ENCODE results near the gene POPDC3. TPM values are rescaled to one million over a fixed set of nuclear protein-coding genes. Genes with fewer than 3 reads are reported as not detected.
A peak's percentile ranks its signal among the peaks of the same experiment; 100 is the strongest.
"Not testable (repeated sequence)": the region's sequence is repeated elsewhere in the genome, so short reads cannot be mapped to it uniquely, and the experiment has no call there.

Gene POPDC3, protein sequence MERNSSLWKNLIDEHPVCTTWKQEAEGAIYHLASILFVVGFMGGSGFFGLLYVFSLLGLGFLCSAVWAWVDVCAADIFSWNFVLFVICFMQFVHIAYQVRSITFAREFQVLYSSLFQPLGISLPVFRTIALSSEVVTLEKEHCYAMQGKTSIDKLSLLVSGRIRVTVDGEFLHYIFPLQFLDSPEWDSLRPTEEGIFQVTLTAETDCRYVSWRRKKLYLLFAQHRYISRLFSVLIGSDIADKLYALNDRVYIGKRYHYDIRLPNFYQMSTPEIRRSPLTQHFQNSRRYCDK
- 1 to 10 TPM in 1 of 4 donors, under 1 TPM in 1, not detected in 2; 0.79 to 1.8 TPM for total RNA-seq

DNA sequence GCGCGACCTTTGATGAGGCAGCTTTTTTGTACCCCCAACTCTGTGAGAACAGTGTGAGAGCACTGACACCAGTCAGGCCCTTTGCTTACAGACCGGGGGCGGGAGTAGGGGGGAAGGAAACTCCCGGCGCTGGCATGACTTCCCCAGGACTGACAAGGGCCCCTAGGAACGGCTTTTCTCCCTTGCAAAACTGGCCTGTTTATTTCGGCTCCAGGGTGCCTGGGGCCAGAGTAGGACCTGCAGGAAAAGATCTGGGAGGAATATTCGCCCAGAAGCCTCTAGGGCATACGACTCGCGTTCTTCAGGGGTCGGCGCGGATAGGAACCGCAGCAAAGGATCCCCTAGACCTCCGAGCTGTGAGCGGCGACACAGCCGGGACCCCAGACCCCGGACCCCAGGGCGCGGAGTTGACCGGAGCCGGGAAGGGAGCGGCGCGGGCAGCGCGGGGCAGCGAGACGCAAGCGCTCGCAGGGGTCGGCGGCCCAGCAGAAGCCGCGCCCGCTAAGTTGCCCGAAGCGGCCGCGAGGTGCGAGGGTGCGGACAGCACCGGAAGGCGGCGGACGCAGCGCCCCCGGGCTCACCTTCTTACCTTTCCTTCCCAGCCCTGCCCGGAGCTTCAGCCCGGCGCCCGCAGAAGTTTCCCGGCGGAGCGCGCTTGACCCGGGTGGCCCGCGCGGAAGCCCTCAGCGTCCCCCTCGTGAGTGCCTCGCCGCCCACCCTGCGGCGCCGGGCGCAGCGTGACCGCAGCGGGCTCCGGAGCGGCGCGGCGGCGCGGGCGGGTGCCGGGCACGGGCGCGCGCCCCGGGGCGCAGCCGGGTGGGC is at the start of gene POPDC3:
Gene POPDC3, minus strand, starts transcription at position 771 of the 822 bp plus-strand sequence. CDS start 18,105 bp downstream, outside the sequence.
- Histone ChIP-seq H3K27me3 (peaks cover 64% of the 10 kb centered on the region), H3K9me3 (no peaks in the 10 kb centered on the region), H3K36me3 (no peaks in the 10 kb centered on the region), H3K4me3 (peak within 1 kb of the TSS; percentile 24 to 52 (median 40)), H3K27ac (no peak within 1 kb of the TSS), H3K4me1 (peaks cover 0 to 8% (median 5%) of the 10 kb centered on the region in 4 donors)
- TF ChIP-seq POLR2AphosphoS5 (IDR thresholded peaks at IDR 0.05) = no peak
- TF ChIP-seq POLR2A (IDR thresholded peaks at IDR 0.05) = no peak
- TF ChIP-seq, protein P1, sequence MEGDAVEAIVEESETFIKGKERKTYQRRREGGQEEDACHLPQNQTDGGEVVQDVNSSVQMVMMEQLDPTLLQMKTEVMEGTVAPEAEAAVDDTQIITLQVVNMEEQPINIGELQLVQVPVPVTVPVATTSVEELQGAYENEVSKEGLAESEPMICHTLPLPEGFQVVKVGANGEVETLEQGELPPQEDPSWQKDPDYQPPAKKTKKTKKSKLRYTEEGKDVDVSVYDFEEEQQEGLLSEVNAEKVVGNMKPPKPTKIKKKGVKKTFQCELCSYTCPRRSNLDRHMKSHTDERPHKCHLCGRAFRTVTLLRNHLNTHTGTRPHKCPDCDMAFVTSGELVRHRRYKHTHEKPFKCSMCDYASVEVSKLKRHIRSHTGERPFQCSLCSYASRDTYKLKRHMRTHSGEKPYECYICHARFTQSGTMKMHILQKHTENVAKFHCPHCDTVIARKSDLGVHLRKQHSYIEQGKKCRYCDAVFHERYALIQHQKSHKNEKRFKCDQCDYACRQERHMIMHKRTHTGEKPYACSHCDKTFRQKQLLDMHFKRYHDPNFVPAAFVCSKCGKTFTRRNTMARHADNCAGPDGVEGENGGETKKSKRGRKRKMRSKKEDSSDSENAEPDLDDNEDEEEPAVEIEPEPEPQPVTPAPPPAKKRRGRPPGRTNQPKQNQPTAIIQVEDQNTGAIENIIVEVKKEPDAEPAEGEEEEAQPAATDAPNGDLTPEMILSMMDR (IDR thresholded peaks at IDR 0.05) = no peak
- no peak for TF ChIP-seq EP300 (IDR thresholded peaks at IDR 0.05; ENCODE audit: low read depth)
- intact Hi-C loops (cut with DNase I; ENCODE audit: low total_unique reads) (no loop called here), in situ Hi-C loops (cut with MboI; ENCODE audit: low pct_ligation_motif_present in 1 of 4, low pct_unique_long_range_greater_than_20kb in 1 of 4, low sequenced_read_pairs in 3 of 4) (no loop called here)
- WGBS, 2 donors (ENCODE audit: low coverage in 1 of 2) = 3% methylated on average over 56 of the region's 90 CpGs; no CpG with 5 or more reads in 1 of the 2 donors
- peak; percentile 18 for DNase-seq

DNA sequence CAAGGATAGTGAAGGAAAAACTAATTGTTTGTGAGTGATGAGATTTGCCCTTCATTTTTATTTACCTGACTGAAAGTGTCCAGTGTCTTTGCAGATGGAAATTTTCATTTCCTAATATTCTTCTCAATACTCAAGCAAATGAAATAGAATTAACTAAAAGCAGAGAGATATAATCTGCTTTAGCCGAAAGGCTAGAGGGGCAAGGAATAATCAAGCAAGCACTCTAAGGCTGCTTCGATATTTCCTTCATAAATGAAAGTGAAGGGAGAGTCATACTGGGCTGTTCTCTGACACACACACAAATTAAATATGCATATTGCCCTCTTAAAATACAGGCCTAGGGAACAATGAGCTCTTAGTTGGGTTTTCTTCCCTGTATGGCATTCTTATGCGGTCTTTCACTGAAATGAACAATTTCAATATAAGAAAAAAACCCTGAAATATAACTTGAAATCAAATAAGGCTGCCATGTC is 47.5 kb upstream of the POPDC3 start:
- no peak for DNase-seq
- Histone ChIP-seq H3K4me3 (no peak overlapping the region), H3K9me3 (no peaks in the 10 kb centered on the region), H3K27me3 (no peaks in the 10 kb centered on the region), H3K4me1 (no peaks in the 10 kb centered on the region), H3K36me3 (no peaks in the 10 kb centered on the region), H3K27ac (no peak overlapping the region)
- in situ Hi-C loops (cut with MboI; ENCODE audit: low pct_ligation_motif_present in 1 of 4, low pct_unique_long_range_greater_than_20kb in 1 of 4, low sequenced_read_pairs in 3 of 4) (no loop called here), intact Hi-C loops (cut with DNase I; ENCODE audit: low total_unique reads) (no loop called here)
- TF ChIP-seq POLR2AphosphoS5 (IDR thresholded peaks at IDR 0.05) = no peak
- TF ChIP-seq, protein P1 (IDR thresholded peaks at IDR 0.05) = no peak
- no peak for TF ChIP-seq EP300 (IDR thresholded peaks at IDR 0.05; ENCODE audit: low read depth)
- no peak for TF ChIP-seq POLR2A (IDR thresholded peaks at IDR 0.05)
- WGBS, 2 donors (ENCODE audit: low coverage in 1 of 2) = 51 to 83% methylated on average over 3 of the region's 3 CpGs

DNA sequence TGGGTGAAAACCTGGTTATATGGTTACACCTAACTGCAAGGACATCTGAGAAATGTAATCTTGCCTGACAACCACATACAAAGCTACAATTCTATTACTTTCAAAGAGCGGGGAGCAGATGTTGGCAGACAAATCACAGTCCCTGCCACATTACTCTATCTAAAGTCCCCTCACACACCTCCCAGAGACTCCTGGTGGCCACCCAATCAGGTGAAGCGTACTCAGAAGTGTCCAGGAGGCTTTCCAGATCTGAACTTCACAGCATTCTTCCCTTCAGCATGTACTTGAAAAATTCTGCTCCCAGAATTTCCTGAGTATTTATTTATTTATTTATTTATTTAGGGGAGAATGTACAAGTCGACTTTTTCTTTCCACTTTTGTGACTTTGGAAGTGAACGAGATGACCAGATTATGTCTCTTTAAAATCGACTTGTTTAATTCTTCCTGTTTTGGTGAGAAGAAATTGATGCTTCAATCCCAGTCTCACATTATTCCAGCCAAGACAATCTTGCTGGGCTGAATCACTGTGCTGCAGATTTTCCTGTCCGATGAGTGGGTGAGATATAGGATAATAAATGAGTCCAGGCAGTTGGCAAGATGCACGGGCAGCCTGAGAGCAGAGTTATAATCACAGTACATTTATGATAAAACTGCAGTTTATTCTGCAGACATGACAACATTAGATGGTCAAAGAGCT is 46.9 kb upstream of the POPDC3 start:
- 40 to 61% methylated on average over 4 to 7 of the region's 7 CpGs for WGBS, 2 donors (ENCODE audit: low coverage in 1 of 2)
- no peaks in the 10 kb centered on the region for H3K4me1 ChIP-seq
- in situ Hi-C loops (cut with MboI; ENCODE audit: low pct_ligation_motif_present in 1 of 4, low pct_unique_long_range_greater_than_20kb in 1 of 4, low sequenced_read_pairs in 3 of 4) = no loop called here
- H3K27ac ChIP-seq = no peak overlapping the region
- H3K4me3 ChIP-seq = no peak overlapping the region
- H3K9me3 ChIP-seq = no peaks in the 10 kb centered on the region
- TF ChIP-seq POLR2A (IDR thresholded peaks at IDR 0.05) (no peak), POLR2AphosphoS5 (IDR thresholded peaks at IDR 0.05) (no peak), EP300 (IDR thresholded peaks at IDR 0.05; ENCODE audit: low read depth) (no peak)
- TF ChIP-seq, protein P1 (IDR thresholded peaks at IDR 0.05) = no peak
- DNase-seq = no peak
- H3K36me3 ChIP-seq = no peaks in the 10 kb centered on the region
- intact Hi-C loops (cut with DNase I; ENCODE audit: low total_unique reads) = no loop called here
- H3K27me3 ChIP-seq = no peaks in the 10 kb centered on the region

DNA sequence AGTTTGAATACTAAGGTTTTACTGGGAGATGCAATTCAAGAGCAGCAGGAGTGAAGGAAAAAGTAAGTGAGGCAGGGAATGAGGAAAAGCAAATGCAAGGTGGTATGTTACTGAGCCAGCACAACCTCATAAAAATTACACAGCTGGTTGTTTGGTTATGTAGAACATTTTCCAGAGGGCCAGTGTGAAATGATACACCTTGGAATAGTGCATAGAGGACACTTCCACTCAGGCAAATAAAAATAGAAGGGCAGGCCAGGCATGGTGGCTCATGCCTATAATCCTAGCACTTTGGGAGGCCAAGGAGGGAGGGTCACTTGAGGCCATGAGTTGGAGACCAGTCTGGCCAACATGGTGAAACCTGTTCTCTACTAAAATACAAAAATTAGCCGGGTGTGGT is 43.4 kb upstream of the POPDC3 start:
- Histone ChIP-seq H3K36me3 (no peaks in the 10 kb centered on the region), H3K27me3 (no peaks in the 10 kb centered on the region), H3K27ac (no peak overlapping the region), H3K4me1 (no peaks in the 10 kb centered on the region), H3K4me3 (no peak overlapping the region), H3K9me3 (no peaks in the 10 kb centered on the region)
- 94% methylated on average over 1 of the region's 1 CpG; no CpG with 5 or more reads in 1 of the 2 donors for WGBS, 2 donors (ENCODE audit: low coverage in 1 of 2)
- TF ChIP-seq EP300 (IDR thresholded peaks at IDR 0.05; ENCODE audit: low read depth) (no peak), POLR2A (IDR thresholded peaks at IDR 0.05) (no peak), POLR2AphosphoS5 (IDR thresholded peaks at IDR 0.05) (no peak)
- TF ChIP-seq, protein P1 (IDR thresholded peaks at IDR 0.05) = no peak
- in situ Hi-C loops (cut with MboI; ENCODE audit: low pct_ligation_motif_present in 1 of 4, low pct_unique_long_range_greater_than_20kb in 1 of 4, low sequenced_read_pairs in 3 of 4) = no loop called here
- no peak for DNase-seq
- intact Hi-C loops (cut with DNase I; ENCODE audit: low total_unique reads) = no loop called here

DNA sequence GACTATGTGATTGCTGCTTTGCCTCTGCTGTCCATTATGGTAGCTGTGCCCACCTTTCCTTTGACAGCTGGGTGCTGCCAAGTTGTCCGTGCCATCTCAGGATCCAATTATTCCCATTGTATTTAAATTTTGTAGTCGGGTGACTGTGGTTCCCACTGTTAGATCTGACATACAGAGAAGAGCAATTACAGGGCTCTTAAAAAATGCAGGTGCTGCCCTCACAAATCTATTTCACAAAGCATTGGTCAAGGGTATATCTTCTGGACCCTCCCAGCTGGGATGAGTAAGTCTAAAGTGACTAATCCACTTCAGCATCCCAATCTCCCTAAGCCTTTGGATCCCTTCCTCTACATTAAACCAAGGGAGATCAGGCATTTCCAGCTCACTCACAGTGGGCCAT is 41.4 kb upstream of the POPDC3 start:
- intact Hi-C loops (cut with DNase I; ENCODE audit: low total_unique reads); H3K9me3 ChIP-seq; DNase-seq; H3K27me3 ChIP-seq; H3K36me3 ChIP-seq; in situ Hi-C loops (cut with MboI; ENCODE audit: low pct_ligation_motif_present in 1 of 4, low pct_unique_long_range_greater_than_20kb in 1 of 4, low sequenced_read_pairs in 3 of 4); H3K4me3 ChIP-seq; H3K4me1 ChIP-seq; H3K27ac ChIP-seq: not testable (repeated sequence)
- 86 to 90% methylated on average over 2 of the region's 2 CpGs for WGBS, 2 donors (ENCODE audit: low coverage in 1 of 2)

All from transverse colon (tissue), 4 donors.